ENCODE data around the gene TEKT5.
"Not testable (repeated sequence)": the region's sequence is repeated elsewhere in the genome, so short reads cannot be mapped to it uniquely, and the experiment has no call there.

Gene TEKT5

DNA sequence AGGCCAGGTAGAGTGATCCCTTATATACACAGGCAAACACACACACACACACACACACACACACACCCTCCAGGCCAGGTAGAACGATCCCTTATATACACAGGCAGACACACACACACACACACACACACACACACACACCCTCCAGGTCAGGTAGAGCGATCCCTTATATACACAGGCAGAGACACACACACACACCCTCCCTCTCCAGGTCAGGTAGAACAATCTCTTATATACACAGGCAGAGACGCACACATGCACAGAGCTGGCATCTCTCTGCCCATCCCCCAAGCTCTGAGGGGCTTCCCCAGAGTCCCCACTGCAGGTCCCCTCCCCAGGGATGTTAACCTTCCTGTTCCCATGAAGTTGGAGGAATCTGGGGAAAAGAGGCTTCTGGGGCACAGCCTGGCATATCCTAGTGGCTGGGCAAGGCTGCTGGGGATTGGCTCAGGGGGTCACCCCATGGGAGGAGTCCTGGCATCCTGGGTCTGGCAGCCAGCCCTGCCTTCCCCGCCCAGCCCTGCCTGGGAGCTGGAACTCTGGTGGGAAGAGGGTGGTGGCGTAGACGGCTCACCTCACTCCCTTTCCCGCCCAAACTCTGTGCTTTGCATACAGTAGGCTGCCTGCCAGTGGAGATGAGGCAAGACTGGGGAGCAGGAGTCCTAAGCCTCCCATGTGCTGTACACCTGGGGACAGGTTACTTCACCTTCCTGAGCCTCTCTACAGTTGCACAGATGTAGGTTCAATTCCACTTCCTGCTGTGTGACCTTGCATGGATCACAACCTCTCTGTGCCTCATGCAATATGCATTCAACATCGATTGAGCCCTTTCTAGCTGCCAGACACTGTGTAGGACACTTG lies 41.8 kb downstream of the TEKT5 start:
- no peaks in the 10 kb centered on the region for H3K27me3 ChIP-seq
- H3K27ac ChIP-seq, result no peak overlapping the region
- H3K36me3 ChIP-seq, result no peaks in the 10 kb centered on the region
- TF ChIP-seq, protein P1, sequence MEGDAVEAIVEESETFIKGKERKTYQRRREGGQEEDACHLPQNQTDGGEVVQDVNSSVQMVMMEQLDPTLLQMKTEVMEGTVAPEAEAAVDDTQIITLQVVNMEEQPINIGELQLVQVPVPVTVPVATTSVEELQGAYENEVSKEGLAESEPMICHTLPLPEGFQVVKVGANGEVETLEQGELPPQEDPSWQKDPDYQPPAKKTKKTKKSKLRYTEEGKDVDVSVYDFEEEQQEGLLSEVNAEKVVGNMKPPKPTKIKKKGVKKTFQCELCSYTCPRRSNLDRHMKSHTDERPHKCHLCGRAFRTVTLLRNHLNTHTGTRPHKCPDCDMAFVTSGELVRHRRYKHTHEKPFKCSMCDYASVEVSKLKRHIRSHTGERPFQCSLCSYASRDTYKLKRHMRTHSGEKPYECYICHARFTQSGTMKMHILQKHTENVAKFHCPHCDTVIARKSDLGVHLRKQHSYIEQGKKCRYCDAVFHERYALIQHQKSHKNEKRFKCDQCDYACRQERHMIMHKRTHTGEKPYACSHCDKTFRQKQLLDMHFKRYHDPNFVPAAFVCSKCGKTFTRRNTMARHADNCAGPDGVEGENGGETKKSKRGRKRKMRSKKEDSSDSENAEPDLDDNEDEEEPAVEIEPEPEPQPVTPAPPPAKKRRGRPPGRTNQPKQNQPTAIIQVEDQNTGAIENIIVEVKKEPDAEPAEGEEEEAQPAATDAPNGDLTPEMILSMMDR (IDR thresholded peaks at IDR 0.05), result no peak
- H3K9me3 ChIP-seq, result no peaks in the 10 kb centered on the region
- no peak overlapping the region for H3K4me3 ChIP-seq (ENCODE audit: low read depth in 1 of 2, low read length in 1 of 2)
- H3K4me1 ChIP-seq (ENCODE audit: control insufficient read depth in 1 of 2, insufficient read depth in 1 of 2, low read depth in 1 of 2, low read length in 1 of 2), result no peaks in the 10 kb centered on the region

DNA sequence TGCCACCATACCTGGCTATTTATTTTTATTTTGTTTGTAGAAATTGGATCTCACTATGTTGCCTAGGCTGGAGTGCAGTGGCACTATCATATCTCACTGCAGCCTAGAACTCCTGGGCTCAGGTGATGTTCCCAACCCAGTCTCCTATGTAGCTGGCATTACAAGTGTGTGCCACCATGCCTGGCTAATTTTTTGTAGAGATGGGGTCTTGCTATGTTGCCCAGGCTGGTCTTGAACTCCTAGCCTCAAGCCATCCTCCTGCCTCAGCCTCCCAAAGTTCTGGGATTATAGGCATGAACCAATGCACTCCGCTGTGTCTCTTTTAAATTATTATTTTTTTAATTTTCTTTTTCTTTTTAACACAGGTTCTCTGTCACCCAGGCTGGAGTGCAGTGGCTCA lies 45.6 kb downstream of the TEKT5 start:
- not testable (repeated sequence) for H3K36me3 ChIP-seq; H3K27ac ChIP-seq; H3K4me1 ChIP-seq (ENCODE audit: control insufficient read depth in 1 of 2, insufficient read depth in 1 of 2, low read depth in 1 of 2, low read length in 1 of 2); H3K27me3 ChIP-seq; H3K4me3 ChIP-seq (ENCODE audit: low read depth in 1 of 2, low read length in 1 of 2); H3K9me3 ChIP-seq

DNA sequence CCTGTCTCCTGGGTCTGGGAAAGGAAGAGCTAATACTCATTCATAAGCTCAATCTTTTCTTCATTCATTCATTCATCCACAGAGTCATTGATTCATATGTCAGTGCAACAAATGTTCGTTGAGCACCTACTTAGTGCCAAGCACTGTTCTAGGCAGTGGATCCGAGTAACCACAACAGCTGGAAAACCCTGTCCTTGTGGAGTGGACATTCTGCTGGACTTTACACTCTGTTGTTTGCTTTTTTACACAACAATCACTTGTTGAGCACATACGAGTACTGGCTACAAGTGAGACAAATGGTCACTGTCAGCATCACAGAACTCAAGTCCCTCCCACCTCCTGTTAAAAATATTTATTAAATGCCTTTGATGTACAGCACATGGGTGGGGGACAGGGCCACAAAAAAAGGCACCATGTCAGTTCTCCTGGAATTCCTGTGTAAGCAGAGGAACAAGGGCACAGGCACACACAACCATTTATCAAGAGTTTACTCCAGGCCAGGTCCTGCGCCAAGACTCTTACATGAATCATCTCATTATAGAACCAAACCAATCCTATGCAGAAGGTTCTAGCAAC lies 46.9 kb downstream of the TEKT5 start:
- no peaks in the 10 kb centered on the region for H3K27me3 ChIP-seq
- no peak overlapping the region for H3K27ac ChIP-seq
- H3K9me3 ChIP-seq, result no peaks in the 10 kb centered on the region
- no peaks in the 10 kb centered on the region for H3K4me1 ChIP-seq (ENCODE audit: control insufficient read depth in 1 of 2, insufficient read depth in 1 of 2, low read depth in 1 of 2, low read length in 1 of 2)
- no peak overlapping the region for H3K4me3 ChIP-seq (ENCODE audit: low read depth in 1 of 2, low read length in 1 of 2)
- TF ChIP-seq, protein P1 (IDR thresholded peaks at IDR 0.05), result no peak
- H3K36me3 ChIP-seq, result no peaks in the 10 kb centered on the region

DNA sequence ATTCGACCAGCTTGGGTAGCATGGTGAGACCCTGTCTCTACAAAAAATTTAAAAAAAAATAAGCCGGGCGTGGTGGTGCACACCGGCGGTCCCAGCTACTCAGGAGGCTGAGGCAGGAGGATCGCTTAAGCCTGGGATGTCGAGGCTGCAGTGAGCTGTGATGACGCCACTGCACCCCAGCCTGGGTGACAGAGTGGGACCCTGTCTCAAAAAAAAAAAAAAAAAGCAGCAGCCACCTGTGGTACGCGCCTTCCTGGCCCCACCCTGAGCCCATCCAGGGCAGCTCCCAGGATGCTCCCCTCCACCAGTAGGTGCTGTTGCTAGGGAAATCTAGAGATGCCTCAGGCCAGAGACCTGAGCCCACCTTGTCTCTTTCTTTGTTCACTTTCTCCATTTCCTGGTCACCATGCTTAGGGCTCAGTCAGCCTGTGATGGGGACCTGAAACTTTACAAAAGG lies 47.4 kb downstream of the TEKT5 start:
- Histone ChIP-seq H3K27me3 (no peaks in the 10 kb centered on the region), H3K4me1 (ENCODE audit: control insufficient read depth in 1 of 2, insufficient read depth in 1 of 2, low read depth in 1 of 2, low read length in 1 of 2) (no peaks in the 10 kb centered on the region), H3K27ac (no peak overlapping the region), H3K36me3 (no peaks in the 10 kb centered on the region), H3K4me3 (ENCODE audit: low read depth in 1 of 2, low read length in 1 of 2) (no peak overlapping the region), H3K9me3 (no peaks in the 10 kb centered on the region)
- TF ChIP-seq, protein P1 (IDR thresholded peaks at IDR 0.05), result no peak

DNA sequence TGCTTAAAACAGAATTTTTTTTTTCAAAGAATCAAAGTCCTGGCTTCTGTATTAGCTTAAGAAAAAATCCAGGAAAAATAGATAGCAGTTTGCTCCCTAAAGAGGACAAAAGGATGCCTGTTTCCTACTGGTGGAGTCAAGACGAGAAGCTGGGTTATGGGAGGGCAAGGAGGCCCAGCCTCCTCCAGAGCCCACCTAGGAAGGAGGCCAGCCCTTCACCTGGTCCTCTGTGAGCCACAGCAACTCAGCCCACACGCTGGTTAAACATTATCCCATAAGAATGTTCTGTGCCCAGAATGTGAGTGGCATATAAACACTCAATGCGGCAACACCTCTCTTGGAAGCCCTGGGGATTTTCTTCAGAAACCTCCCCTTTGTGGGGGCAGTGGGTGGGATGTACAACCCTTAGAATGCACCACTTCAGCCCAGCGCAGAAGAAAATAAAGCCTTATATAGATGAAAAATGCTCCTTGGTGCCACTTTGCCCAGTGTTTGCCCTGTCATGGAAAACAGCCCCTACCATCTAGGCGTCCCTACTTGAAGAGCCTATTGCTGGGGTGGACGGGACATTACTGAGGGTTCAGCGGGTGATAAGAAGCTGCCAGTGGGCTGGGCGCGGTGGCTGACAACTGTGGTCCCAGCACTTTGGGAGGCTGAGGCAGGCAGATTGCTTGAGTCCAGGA lies 48.0 kb downstream of the TEKT5 start:
- Histone ChIP-seq H3K4me1 (ENCODE audit: control insufficient read depth in 1 of 2, insufficient read depth in 1 of 2, low read depth in 1 of 2, low read length in 1 of 2) (no peaks in the 10 kb centered on the region), H3K27ac (no peak overlapping the region), H3K27me3 (no peaks in the 10 kb centered on the region), H3K9me3 (no peaks in the 10 kb centered on the region), H3K36me3 (no peaks in the 10 kb centered on the region), H3K4me3 (ENCODE audit: low read depth in 1 of 2, low read length in 1 of 2) (no peak overlapping the region)
- TF ChIP-seq, protein P1 (IDR thresholded peaks at IDR 0.05), result no peak

DNA sequence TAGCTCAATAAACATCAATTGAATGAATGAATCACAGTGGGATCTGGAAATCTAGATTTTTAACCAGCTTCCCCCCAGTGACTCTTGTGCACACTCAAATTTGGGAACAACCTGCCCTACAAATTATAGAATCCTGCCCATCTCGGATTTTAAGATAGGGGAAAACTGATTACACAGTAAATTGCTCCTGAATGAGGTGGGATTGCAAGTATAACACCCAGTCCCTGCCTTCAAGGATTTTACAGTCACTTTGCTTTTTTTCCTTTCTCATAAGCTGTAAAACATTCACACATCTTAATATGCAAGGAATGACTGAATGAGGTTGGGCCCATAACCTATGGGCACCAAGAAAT lies 48.5 kb downstream of the TEKT5 start:
- Histone ChIP-seq H3K27me3 (no peaks in the 10 kb centered on the region), H3K36me3 (no peaks in the 10 kb centered on the region), H3K4me1 (ENCODE audit: control insufficient read depth in 1 of 2, insufficient read depth in 1 of 2, low read depth in 1 of 2, low read length in 1 of 2) (no peaks in the 10 kb centered on the region), H3K9me3 (no peaks in the 10 kb centered on the region), H3K27ac (no peak overlapping the region), H3K4me3 (ENCODE audit: low read depth in 1 of 2, low read length in 1 of 2) (no peak overlapping the region)
- TF ChIP-seq, protein P1 (IDR thresholded peaks at IDR 0.05), result no peak
